HG02678 (cell line): Measurements from ENCODE around the gene DLK2.
"Not testable (repeated sequence)": the region's sequence is repeated elsewhere in the genome, so short reads cannot be mapped to it uniquely, and the experiment has no call there.

ENCODE experiments used
- ATAC-seq: cut with Tn5 transposase; IDR thresholded peaks from one replicate; pipeline ENCODE4 v1.9.1; 2021; ENCODE audit warnings: mild to moderate bottlenecking, moderate library complexity; ENCODE audit not compliant: unreplicated experiment

DLK2 gene

DNA sequence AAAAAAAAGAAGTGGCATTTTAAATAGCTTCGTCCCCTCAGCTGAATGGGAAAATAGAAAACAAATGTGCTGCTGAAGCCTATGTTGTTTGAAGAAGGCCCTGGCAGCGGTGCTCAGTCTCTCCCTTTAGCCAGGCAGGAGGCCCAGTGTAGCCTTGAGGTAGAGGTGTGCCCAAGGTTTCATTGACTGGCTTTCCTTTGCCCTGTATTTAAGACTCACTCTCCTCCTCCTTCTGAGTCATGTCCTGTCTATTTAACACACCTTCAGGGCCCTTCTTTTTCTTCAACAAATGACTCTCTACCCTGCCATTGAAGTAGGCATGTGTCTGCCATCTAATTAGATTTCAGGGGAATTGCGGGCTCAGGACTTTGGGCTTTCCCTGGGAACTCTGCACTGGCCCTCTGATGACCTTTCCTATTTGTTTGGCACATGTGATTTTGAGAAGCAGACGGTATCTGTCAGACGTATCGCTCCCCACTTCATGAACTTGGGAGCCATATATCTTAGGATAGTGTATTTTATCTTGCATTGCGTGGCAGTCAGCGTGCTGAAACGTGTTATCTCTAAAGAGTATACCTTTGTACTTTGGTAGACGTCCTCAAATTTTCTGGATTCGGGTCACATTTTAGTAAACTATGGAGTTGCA is 26.4 kb upstream of the DLK2 start:
- no peak for ATAC-seq

DNA sequence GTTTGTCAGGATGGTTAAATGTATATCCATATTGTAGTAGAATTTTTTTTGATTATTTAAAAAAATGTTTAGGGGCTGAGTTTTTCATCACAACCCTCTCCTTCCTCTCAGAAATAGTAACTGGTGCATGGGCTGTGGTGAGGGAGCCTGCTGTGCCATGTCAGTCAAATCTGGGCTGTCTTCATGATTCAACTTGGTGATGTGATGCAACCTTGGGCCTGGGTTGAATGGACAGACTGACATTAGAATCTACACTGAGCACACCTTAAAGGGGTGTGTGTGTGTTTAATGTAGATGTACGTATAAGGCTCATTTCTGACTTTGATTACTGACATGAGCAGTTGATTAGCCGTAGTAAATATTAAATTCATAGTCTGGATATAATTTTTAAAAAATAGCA is 25.7 kb upstream of the DLK2 start:
- no peak for ATAC-seq

DNA sequence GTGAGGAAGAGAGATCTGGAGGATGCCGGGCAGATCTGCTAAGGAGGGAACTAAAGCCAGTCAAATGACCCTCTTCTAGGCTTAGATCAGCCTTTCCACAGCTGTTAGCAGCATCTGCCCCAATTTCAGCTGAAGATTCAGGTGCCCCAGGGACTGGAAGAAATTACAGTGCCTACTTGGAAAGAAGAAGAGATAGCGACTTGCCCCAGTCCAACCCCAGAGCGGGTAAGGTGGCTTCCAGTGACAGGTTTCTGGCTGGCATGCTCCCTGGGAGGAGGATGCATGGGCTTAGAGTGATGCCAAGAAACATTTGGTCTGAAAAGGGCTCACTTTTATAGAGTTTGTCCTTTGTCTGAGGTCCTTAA is 22.6 kb upstream of the DLK2 start:
- ATAC-seq, result no peak

DNA sequence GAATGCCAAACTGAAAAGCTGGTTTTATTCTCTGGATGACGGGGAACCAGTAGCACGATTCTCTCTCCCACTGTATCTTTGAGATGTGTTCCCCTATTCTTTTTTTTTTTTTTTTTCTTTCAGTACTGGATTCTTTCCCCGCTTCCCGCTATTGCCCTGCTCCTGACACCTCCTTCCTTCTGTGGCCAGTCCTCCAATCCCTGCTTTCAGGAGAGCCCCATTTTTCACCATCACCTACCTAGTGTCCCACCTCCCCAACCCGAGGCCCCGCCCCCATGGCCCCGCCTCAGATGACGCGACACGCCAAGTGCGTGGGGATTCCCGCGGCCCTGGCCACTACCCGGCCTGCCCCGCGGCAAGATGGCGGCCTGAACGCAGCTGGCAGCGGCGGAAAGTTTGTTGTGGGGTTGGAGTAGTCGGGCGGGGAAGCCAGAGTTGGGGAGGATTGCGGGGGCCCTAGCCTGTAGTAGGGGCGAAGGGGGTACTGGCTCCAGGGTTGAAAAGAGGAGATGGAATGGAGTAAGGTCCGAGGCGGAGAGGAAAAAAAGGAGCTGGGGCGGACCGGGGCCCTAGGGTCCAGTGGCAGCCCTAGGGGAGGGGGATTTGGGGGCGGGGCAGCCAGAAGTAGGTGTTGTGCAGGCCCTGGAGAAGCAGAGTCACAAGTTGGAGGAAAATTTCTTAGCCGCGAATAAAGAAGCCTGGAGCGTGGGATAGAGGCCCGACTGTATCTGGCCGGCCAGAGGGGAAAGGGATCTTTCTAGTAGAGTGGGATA is 22.1 kb upstream of the DLK2 start, which contains the start of gene TJAP1:
TSS of gene TJAP1 (plus strand) at position 336 of the 773 bp plus-strand sequence. CDS start 21,432 bp downstream, outside the sequence.
- peak; percentile 94 for ATAC-seq

DNA sequence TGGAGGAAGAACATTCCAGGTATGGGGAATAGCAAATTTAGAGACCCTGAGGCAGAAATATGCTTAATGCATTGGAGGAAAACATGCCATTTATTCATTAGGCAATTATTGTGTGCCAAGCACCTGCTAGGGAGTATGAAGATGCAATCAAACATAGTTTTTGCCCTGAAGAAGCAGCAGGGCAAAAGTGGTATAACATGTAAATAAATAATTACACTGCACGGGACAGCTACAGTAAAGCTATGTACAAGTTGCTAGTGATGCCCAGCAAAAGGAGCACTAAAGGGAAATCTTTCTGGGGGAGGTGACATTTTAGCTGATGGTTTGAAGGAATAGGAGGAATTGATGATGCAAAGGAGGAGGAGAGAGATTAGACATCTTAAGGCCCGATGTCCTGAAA is 21.4 kb upstream of the DLK2 start:
- ATAC-seq, result no peak

DNA sequence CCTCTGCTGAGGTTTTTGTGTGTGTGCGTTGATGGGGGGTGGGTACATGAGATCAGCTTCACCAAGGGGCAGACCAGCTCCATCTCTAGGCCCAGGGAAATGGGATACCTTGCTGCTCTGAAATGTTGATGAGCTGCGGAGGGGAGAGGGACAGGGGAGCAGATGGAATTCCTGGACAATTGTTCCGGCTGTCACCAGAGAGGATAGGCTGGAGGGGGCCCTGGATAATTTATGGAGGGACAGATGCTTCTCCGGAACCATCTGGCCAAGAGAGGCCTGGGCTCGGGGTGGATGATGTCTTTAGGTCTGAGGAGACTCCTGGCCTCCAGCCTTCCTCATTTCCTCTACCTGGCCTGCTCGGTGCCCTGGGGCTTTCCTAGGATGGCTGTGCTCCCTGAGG is 20.2 kb upstream of the DLK2 start:
- no peak for ATAC-seq

DNA sequence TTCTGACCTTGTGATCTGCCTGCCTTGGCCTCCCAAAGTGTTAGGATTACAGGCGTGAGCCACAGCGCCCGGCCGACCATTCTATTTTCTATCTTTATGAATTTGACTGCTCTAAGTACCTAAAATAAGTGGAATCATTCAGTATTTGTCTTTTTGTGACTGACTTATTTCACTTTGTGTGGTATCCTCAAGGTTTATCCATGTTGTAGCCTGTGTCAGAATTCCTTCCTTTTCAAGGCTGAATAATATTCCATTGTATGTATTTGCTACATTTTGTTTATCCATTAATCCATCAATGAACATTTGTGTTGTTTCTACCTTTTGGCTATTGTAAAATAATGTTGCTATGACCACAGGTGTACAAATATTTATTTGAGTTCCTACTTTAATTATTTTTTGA is 17.2 kb upstream of the DLK2 start:
- ATAC-seq, result no peak

DNA sequence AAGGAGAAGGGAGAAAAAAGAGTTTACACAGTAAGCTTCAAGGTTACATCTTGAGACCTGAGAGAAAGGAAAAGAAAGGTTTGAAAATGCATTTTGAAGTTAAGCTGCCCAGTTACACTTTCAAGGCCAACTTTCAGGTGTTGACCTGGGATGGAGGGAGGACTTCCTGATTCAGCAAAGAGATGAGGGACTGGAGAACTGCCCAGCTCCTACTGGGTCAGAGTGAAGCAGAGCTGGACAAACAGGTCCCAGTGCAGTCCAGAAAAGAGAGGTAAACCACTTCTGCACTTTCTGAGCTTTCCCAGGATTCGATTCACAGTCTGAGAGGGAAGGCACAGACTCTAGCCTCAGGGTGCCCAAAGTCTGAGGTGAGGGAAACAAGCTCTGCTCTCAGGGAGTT is 16.1 kb upstream of the DLK2 start:
- no peak for ATAC-seq

DNA sequence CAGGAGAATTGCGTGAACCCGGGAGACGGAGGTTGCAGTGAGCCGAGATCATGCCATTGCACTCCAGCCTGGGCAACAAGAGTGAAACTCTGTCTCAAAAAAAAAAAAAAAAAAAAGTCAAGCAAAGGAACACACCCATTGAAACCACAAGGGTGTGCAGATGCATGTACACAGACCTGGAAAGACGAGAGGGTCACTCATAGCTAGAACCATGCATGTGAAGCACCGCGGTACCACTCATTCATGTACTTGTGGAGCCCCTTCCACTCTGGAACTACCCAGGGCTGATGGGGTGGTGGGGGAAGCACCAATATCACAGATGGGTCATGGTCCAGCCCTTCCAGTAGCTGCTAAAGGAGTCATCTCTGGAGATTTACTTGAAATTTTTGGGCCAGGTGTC is 14.6 kb upstream of the DLK2 start:
- no peak for ATAC-seq

DNA sequence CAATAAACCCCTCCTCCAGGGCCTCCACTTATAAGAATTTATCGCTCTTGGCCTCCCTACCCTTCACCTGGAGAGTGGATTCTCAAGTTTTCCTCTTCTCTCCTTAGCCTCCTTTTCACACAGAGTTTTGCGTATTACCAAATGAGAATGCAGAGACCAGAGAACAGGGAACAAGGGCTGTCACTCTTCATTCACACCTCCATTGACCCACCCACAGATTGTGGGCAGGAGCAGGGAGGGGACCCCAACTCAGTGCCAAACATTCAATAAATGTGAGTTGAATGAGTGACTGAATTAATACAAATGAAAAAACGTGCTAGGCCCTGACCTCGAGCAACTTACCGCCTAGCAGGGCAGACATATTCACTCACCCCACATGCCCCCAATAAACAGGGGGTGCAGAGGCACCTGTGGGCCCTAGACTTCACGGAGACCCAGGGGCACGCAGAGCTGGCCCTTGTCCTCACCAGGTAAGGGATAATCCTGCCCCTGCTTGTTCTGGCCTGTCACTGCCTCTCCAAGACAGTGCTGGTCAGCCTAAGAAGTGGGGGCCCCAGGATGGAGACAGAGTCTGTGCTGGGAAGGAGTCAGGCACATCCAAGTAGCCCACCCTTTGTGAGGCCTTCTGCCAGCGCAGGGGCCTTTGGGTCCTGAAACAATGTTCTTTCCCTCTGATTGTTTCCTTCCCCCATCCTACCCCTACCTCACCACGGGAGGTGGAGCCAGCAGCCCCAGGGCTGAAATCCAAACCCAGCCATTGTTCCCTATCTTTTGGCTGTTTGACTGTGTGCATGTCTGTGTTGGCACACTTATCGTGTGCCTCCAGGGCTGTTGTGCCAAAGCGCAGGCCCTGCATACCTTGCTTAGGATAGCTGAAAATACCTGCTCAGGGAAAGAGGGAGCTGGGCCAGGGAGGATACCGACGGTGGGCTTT is 13.7 kb upstream of the DLK2 start:
- no peak for ATAC-seq

DNA sequence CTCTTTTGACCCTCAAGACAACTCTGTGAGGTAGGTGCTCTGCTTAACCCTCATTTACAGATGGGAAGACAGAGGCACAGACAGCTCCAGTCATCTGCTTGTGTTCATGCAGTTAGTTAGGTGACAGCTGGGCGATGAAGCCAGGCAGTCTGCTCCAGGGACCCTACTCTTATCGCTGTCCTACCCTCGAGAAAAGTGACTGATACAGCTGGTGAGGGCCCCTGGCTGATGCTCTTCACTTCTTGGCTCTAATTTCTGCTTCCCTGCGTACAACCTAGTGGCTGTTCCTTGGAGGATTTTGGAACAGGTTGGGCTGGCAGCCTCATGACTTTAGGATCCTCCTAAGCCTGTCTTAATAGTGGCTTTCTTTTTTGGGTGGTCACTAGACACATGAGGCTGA is 12.9 kb upstream of the DLK2 start:
- no peak for ATAC-seq

DNA sequence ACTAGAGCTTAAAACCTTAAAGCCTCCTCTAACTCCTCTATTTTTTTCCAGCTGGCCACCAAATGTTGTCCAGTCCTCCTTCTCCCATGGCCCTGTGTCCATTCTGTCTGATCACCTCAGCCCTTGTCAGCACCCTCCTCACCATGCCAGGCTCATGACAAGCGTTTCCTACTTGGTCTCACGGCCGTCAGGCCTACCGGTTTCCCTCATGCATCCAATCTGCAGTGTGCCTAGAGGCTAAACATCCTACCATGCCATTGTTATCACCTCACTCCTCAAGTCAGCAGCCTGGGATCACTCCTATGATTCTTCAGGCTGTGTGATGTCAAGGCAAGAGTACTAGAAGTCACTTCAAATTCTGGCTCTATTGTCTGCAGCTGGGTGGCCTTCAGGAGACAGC is 12.4 kb upstream of the DLK2 start:
- ATAC-seq, result no peak

DNA sequence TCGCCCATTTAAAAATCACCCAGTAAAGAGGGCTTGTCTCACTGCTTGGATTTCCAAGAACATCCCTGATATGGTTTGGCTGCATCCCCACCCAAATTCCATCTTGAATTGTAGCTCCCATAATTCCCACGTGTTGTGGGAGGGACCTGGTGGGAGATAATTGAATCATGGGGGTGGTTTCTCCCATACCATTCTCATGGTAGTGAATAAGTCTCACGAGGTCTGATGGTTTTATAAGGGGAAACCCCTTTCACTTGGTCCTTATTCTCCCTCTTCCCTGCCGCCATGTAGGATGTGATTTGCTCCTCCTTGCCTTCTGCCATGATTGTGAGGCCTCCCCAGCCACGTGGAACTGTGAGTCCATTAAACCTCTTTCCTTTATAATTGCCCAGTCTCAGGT is 11.9 kb upstream of the DLK2 start:
- not testable (repeated sequence) for ATAC-seq

DNA sequence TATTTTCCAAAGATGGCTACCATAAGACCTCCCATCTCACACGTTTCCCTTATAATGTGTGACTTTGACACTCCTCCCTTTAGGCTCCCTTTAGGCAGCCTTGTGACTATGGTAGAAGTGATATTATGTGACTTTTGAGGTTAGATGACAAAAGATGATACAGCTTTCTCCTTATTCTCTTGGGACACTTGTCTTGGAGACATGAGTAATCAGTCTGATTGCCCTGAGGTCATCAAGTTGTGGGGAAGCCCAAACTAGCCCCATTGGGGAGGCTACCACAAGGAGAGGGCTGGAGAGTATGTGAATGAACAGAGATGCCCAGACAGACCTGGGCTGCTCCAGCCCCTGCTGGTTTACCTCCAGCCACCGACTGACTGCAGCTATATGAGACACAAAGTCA is 10.6 kb upstream of the DLK2 start:
- no peak for ATAC-seq

DNA sequence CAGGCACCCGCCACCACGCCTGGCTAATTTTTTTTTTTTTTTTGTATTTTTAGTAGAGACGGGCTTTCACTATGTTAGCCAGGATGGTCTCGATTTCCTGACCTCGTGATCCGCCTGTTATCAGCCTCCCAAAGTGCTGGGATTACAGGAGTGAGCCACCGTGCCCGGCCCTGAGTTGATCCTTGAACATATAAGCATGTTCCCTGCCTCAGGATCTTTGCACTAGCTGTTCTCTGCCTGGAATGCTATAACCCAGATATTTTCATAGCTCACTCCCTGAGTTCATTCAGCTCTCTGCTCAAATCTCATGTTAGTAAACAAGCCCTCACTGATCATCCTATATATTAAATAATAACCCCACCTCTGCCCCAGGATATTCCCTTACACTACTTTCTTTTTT is 9.0 kb upstream of the DLK2 start:
- no peak for ATAC-seq

DNA sequence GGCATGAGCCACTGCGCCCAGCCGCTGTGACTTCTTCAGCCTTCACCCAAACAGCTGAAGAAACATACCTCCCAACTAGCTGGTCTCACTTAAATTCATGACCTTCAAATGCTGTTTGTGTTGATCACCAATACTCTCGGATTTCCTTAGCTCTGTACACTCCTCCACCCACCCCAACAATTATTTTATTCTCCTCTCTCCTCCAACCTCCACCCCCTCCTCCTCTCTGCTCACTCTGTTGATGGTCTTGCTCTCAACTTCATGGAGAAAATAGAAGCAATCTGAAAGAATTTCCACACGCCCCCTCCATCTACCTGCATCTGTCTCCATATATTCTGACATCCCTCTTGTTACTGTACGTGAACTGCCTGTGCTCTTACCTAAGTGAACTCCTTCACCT is 6.6 kb upstream of the DLK2 start:
- no peak for ATAC-seq

DNA sequence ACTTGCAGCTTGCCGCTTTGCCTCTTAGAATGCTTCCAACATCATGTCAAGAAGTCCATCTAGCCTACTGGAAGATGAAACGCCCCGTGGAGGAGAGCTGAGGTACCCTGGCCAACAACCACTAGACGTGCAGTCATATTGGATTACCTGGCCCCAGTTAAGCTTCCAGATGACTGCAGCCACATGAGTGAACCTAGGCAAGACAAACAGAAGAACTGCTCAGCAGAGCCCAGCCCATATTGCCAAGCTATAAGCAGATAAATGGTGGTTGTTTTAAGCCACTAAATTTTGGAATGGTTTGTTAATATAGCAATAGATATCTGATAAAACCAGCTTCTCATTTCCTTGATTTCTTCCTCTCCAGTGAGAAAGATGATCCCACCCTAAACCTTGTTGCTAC is 4.7 kb upstream of the DLK2 start:
- ATAC-seq, result no peak

DNA sequence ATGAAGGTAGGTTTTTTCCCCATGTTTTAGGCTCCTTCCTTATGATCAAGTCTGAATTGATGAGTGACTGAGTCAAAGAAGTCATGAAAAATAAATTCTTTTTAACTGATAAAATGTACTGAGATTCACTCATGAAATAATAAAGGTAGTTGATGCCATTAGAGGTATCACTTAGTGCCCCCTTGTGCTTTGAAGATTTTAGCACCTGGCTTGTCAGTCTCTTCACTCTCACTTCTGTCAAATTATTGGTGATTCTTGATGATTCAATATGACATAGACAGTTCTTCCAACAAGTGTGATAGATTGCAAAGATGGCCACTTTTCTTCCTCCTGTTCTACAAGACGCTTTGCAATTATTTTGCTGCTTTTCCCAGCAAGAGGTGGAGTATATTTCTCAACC is 4.2 kb upstream of the DLK2 start:
- ATAC-seq, result no peak

DNA sequence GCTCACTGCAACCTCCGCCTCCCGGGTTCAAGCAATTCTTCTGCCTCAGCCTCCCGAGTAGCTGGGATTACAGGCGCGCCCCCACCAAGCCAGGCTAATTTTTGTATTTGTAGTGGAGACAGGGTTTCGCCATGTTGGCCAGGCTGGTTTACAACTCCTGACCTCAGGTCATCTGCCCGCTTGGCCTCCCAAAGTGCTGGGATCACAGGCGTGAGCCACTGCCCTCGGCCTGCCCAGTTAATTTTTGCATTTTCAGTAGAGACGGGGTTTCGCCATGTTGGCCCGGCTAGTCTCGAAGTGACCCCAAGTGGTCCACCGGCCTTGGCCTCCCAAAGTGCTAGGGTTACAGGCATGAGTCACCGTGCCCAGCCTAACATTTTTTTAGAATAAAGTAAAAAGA is 2.8 kb upstream of the DLK2 start:
- not testable (repeated sequence) for ATAC-seq

DNA sequence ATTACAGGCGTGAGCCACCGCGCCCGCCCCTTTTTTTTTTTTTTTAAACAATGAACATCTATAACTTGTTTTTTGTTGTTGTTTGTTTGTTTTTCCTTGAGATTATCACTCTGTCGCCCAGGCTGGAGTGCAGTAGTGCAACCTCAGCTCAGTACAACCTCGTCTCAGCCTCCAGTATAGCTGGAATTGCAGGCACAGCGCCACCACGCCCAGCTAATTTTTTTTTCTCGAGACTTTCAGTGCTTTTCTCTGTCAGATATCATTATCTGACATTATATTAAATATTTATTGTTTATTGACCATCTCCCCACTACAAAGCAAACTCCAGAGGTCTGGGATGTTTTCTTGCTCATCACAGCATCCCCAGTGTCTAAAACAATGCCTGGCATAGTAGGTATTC is 2.3 kb upstream of the DLK2 start:
- ATAC-seq, result no peak

DNA sequence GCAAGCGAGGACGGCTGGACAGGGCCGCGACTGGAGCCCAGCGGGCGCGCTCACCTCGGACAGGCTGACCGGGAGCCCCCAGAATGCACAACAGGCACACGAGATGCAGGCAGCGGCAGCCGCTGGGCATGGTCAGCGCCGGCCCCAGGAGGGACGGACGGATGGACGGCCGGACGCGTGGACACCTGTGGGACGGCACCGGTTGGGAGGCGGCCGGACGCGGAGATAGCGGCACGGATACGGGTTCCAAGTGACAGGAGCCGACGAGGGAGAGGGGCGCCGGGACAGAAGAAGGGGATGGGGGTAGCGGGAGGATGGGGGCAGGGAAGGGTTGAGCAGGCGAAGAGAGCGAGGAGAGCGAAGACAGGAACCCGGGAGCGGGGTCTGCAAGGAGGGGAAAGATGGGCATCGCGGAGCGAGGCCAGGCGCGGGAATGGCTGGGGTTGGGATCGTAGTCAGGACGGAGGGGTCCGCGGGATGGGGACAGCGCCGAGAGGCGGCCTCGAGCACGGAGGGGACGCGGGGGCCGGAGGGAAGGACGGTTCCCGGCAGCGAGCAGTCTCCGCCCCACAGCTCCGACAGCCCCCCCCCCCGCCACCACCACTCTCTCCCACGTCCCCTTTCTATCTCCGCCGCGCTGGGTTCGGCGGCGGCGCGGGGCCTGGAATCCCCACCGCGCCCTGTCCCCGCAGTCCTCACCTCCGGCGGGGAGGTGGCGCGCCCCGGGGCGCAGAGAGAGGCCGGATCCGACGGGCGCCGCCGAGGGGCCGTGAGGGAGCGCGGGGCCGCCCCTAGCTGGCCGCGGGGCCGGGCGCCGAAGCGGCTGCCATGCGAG is 435 bp downstream of the DLK2 start:
- ATAC-seq, result peak; percentile 26
